ENCODE measurements around the gene MAP4K5.

GRCh38 chr14:50383618-50384225 lies 148.6 kb downstream of the MAP4K5 start:
- no peak for TF ChIP-seq POLR2A (IDR thresholded peaks at IDR 0.05; ENCODE audit: low read depth, low read length)
- TF ChIP-seq POLR2AphosphoS5 (IDR thresholded peaks at IDR 0.05; ENCODE audit: low read depth, low read length) = no peak
- no peak for TF ChIP-seq SPI1 (IDR thresholded peaks at IDR 0.05; ENCODE audit: low read depth, low read length)
- no peak for TF ChIP-seq TAF1 (IDR thresholded peaks at IDR 0.05; ENCODE audit: low read depth, low read length)
- no peak for TF ChIP-seq PAX5 (IDR thresholded peaks at IDR 0.05; ENCODE audit: insufficient read depth, low read length, severe bottlenecking)
